ENCODE measurements around the gene MZT2B.
A peak's percentile ranks its signal among the peaks of the same experiment; 100 is the strongest.
"Not testable (repeated sequence)": the region's sequence is repeated elsewhere in the genome, so short reads cannot be mapped to it uniquely, and the experiment has no call there.

The MZT2B gene

DNA sequence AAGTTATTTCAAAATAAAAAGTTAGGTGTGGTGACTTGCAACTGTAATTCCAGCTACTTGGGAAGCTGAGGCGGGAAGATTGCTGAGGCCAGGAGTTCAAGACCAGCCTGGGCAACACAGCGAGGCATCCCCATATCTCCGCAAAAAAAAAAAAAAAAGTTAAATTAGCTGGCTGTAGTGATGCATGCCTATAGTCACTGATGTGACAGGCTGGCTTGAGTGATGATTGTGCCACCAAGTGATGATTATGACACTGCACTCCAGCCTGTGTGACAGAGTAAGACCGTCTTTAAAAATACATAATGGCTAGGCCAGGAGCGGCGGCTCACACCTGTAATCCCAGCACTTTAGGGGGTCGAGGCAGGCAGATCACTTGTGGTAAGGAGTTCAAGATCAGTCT lies 12.2 kb upstream of the MZT2B start:
- Histone ChIP-seq H3K79me2 (ENCODE audit: insufficient read depth, low read length) (no peaks in the 10 kb centered on the region), H3K9me3 (ENCODE audit: insufficient read depth, low read depth, low read length) (no peaks in the 10 kb centered on the region), H4K20me1 (ENCODE audit: insufficient read depth, low read length, poor library complexity, severe bottlenecking) (no peaks in the 10 kb centered on the region), H3K36me3 (ENCODE audit: insufficient read depth, low read length) (peaks cover 79% of the 10 kb centered on the region; the same call in 1 of the 2 replicates), H3K9ac (ENCODE audit: low read depth, low read length, poor library complexity, severe bottlenecking) (no peak overlapping the region), H3K4me2 (ENCODE audit: low read depth, low read length, poor library complexity, severe bottlenecking) (no peak overlapping the region), H3K4me3 (ENCODE audit: low read length, poor library complexity, severe bottlenecking) (no peak overlapping the region), H3F3A (ENCODE audit: low read depth) (no peaks in the 10 kb centered on the region), H2AFZ (ENCODE audit: low read length) (no peak overlapping the region), H3K27me3 (ENCODE audit: insufficient read depth, low read length, poor library complexity, severe bottlenecking) (no peaks in the 10 kb centered on the region), H3K9me2 (replicated peaks; ENCODE audit: low read depth, low read length) (no peaks in the 10 kb centered on the region), H3K4me1 (ENCODE audit: insufficient read depth, low read length, poor library complexity, severe bottlenecking) (no peaks in the 10 kb centered on the region)
- no peak for TF ChIP-seq EZH2phosphoT487 (IDR thresholded peaks at IDR 0.05; ENCODE audit: borderline replicate concordance)
- TF ChIP-seq, protein P1, sequence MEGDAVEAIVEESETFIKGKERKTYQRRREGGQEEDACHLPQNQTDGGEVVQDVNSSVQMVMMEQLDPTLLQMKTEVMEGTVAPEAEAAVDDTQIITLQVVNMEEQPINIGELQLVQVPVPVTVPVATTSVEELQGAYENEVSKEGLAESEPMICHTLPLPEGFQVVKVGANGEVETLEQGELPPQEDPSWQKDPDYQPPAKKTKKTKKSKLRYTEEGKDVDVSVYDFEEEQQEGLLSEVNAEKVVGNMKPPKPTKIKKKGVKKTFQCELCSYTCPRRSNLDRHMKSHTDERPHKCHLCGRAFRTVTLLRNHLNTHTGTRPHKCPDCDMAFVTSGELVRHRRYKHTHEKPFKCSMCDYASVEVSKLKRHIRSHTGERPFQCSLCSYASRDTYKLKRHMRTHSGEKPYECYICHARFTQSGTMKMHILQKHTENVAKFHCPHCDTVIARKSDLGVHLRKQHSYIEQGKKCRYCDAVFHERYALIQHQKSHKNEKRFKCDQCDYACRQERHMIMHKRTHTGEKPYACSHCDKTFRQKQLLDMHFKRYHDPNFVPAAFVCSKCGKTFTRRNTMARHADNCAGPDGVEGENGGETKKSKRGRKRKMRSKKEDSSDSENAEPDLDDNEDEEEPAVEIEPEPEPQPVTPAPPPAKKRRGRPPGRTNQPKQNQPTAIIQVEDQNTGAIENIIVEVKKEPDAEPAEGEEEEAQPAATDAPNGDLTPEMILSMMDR (conservative IDR thresholded peaks at IDR 0.05; ENCODE audit: low read length) = no peak

DNA sequence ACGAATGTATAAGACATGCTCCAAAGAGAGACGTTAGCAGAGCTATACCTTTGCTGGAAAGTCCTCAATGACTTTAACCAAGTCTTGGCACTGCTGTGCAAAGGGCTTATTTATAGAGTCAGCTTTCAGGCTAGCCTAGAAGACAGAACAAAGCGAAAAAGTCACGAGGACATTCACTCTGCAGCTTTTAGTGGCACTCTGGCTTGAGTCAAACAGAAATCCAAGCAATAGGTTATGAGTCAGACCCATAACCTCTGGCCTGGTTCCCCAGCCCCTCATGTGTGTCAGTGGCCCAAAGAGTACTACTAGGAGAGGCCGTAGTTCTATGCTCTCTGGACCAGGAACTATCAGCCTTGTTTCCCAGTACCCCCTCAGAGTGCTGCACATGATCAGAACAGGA lies 7.2 kb upstream of the MZT2B start:
- H3K36me3 ChIP-seq (ENCODE audit: insufficient read depth, low read length) = peaks cover 48% of the 10 kb centered on the region; the same call in 1 of the 2 replicates
- H4K20me1 ChIP-seq (ENCODE audit: insufficient read depth, low read length, poor library complexity, severe bottlenecking); H3K9me3 ChIP-seq (ENCODE audit: insufficient read depth, low read depth, low read length): not testable (repeated sequence)

DNA sequence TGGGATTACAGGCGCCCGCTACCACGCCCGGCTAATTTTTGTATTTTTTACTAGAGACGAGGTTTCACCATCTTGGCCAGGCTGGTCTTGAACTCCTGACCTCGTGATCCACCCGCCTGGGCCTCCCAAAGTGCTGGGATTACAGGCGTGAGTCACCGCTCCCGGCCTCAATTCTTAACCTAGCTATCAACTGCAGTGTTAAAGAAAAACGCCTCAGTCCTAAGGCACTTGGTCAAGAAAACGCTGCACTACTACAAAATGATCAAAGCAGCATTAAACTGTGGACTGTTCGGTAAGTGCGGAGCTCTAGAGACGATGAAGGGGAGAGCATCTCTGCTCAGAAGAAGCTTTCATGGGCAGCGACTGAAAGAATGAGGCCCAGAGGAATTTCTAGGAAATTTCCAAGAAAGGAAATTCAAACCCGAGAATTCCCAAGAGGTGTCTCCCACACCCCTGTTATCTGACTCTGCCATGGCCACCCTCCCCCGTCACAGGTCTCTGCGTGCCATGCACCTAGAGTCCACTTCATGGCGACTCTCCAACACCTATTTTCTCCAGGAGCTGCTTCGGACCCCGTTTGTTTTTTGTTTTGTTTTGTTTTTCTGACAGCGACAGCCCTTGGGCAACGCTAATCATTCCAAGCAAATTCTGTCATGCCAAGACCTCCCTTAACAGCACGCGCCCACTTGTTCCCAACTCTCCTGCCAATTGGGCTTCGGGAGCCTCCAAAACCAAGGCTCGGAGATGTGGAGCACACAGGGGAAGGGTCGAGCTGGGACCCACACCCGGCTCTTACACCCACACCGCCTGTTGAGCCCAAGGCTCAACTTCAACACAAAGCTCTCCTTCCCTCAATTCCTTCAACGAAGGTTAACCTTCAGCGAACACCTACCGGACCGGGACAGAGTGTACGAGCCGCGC lies 1.4 kb upstream of the MZT2B start:
- not testable (repeated sequence) for H3K9me2 ChIP-seq (replicated peaks; ENCODE audit: low read depth, low read length)
- peaks cover 89% of the 10 kb centered on the region for H3K79me2 ChIP-seq (ENCODE audit: insufficient read depth, low read length)

More for the DNA sequence above, 7.2 kb upstream of the MZT2B start:
- peaks cover 41% of the 10 kb centered on the region for H3K79me2 ChIP-seq (ENCODE audit: insufficient read depth, low read length)
- not testable (repeated sequence) for H3K4me3 ChIP-seq (ENCODE audit: low read length, poor library complexity, severe bottlenecking); H3F3A ChIP-seq (ENCODE audit: low read depth); H3K4me1 ChIP-seq (ENCODE audit: insufficient read depth, low read length, poor library complexity, severe bottlenecking); H3K4me2 ChIP-seq (ENCODE audit: low read depth, low read length, poor library complexity, severe bottlenecking); H3K9ac ChIP-seq (ENCODE audit: low read depth, low read length, poor library complexity, severe bottlenecking); H2AFZ ChIP-seq (ENCODE audit: low read length); H3K27me3 ChIP-seq (ENCODE audit: insufficient read depth, low read length, poor library complexity, severe bottlenecking); H3K9me2 ChIP-seq (replicated peaks; ENCODE audit: low read depth, low read length)

DNA sequence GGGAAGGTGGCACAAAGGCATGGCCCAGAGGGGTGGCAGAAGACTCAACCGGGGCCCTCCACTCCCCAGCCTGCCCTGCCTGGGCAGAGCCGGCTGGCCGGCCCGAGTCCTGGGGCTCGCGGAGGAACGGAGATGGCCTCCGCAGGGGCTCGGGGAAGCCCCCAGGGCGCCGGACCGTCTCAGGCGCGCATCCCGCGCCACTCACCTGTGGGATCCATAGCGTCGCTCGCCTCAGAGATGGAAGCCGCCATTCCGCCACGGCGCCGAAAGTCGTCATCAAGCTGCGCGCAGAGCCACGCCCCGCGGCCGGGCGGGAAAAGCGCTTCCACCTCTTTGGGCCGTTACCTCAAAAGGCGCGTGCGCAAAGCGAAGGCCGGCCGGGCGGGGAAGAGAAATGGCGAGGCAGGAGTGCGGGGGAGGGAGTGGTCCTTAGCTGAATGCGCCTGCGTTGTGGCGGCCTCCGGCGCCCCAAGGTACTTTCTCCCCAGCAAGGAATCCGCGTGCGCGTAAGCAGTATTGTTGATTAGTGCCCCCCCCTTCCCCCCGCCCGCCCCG lies 660 bp upstream of the MZT2B start, which contains the start of gene SMPD4:
Gene SMPD4, minus strand, starts transcription at position 278 of the 555 bp plus-strand sequence. CDS start 5,010 bp downstream, outside the sequence.
- H2AFZ ChIP-seq (ENCODE audit: low read length) = peak within 1 kb of the TSS; percentile 98

More for the DNA sequence above, 1.4 kb upstream of the MZT2B start:
- H3K9me3 ChIP-seq (ENCODE audit: insufficient read depth, low read depth, low read length); H3K27me3 ChIP-seq (ENCODE audit: insufficient read depth, low read length, poor library complexity, severe bottlenecking); H2AFZ ChIP-seq (ENCODE audit: low read length); H3K36me3 ChIP-seq (ENCODE audit: insufficient read depth, low read length); H3F3A ChIP-seq (ENCODE audit: low read depth): not testable (repeated sequence)
- peak overlapping the region; percentile 91 for H3K4me2 ChIP-seq (ENCODE audit: low read depth, low read length, poor library complexity, severe bottlenecking)
- H3K4me3 ChIP-seq (ENCODE audit: low read length, poor library complexity, severe bottlenecking) = peak overlapping the region; percentile 95
- peaks cover 40% of the 10 kb centered on the region for H4K20me1 ChIP-seq (ENCODE audit: insufficient read depth, low read length, poor library complexity, severe bottlenecking)
- peak overlapping the region; percentile 95 for H3K9ac ChIP-seq (ENCODE audit: low read depth, low read length, poor library complexity, severe bottlenecking)
- H3K4me1 ChIP-seq (ENCODE audit: insufficient read depth, low read length, poor library complexity, severe bottlenecking) = peaks cover 30% of the 10 kb centered on the region

DNA sequence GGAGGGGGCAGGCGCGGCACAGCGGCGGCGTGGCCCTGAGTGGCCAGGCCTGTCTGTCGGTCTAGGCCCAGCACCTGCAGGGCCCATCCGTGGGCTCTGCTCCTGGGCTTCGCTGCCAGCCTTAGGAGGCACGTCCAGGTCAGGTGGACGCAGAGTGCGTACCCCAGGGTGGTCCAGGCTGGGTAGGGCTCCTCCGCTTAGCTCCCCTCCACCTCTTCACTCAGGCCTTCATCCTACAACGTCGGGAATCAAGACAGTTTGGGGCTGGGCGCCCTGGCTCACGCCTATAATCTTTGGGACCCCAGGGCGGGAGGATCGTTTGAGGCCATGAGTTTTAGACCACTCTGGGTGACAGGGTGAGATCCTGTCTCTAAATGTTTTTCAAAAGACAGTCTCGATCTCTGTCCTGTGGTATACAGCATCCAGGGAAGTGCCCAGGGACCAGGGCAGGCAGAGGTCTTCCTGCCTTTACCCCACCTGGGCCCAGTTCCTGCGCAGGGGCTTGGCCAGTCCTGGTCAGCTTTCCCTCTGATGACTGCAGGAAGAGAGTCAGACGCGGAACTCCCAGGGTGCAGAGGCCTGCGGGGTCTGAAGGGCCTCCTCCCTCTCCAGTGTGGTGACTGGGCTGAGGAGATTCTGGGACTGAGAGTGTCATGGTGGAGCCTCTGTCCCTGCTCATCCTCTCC lies 907 bp downstream of the MZT2B start:
- not testable (repeated sequence) for H3K36me3 ChIP-seq (ENCODE audit: insufficient read depth, low read length); H2AFZ ChIP-seq (ENCODE audit: low read length); H3K9me3 ChIP-seq (ENCODE audit: insufficient read depth, low read depth, low read length); H3K27me3 ChIP-seq (ENCODE audit: insufficient read depth, low read length, poor library complexity, severe bottlenecking); H3K9me2 ChIP-seq (replicated peaks; ENCODE audit: low read depth, low read length); H3F3A ChIP-seq (ENCODE audit: low read depth)
- H3K79me2 ChIP-seq (ENCODE audit: insufficient read depth, low read length) = peaks cover 77% of the 10 kb centered on the region
- peak overlapping the region; percentile 75 for H3K4me2 ChIP-seq (ENCODE audit: low read depth, low read length, poor library complexity, severe bottlenecking)
- H4K20me1 ChIP-seq (ENCODE audit: insufficient read depth, low read length, poor library complexity, severe bottlenecking) = peaks cover 38% of the 10 kb centered on the region
- H3K4me3 ChIP-seq (ENCODE audit: low read length, poor library complexity, severe bottlenecking) = peak overlapping the region; percentile 95
- H3K4me1 ChIP-seq (ENCODE audit: insufficient read depth, low read length, poor library complexity, severe bottlenecking) = peaks cover 27% of the 10 kb centered on the region
- peak overlapping the region; percentile 95 for H3K9ac ChIP-seq (ENCODE audit: low read depth, low read length, poor library complexity, severe bottlenecking)

More for the DNA sequence above, 660 bp upstream of the MZT2B start, which contains the start of gene SMPD4:
- TF ChIP-seq, protein P1 (conservative IDR thresholded peaks at IDR 0.05; ENCODE audit: low read length) = no peak
- no peak for TF ChIP-seq EZH2phosphoT487 (IDR thresholded peaks at IDR 0.05; ENCODE audit: borderline replicate concordance)
- Histone ChIP-seq H4K20me1 (ENCODE audit: insufficient read depth, low read length, poor library complexity, severe bottlenecking) (peaks cover 43% of the 10 kb centered on the region), H3K79me2 (ENCODE audit: insufficient read depth, low read length) (peaks cover 91% of the 10 kb centered on the region), H3K36me3 (ENCODE audit: insufficient read depth, low read length) (no peaks in the 10 kb centered on the region), H3K9ac (ENCODE audit: low read depth, low read length, poor library complexity, severe bottlenecking) (peak within 1 kb of the TSS; percentile 95), H3K4me1 (ENCODE audit: insufficient read depth, low read length, poor library complexity, severe bottlenecking) (peaks cover 30% of the 10 kb centered on the region), H3F3A (ENCODE audit: low read depth) (no peaks in the 10 kb centered on the region), H3K4me2 (ENCODE audit: low read depth, low read length, poor library complexity, severe bottlenecking) (peak within 1 kb of the TSS; percentile 91), H3K9me2 (replicated peaks; ENCODE audit: low read depth, low read length) (no peaks in the 10 kb centered on the region), H3K9me3 (ENCODE audit: insufficient read depth, low read depth, low read length) (no peaks in the 10 kb centered on the region), H3K27me3 (ENCODE audit: insufficient read depth, low read length, poor library complexity, severe bottlenecking) (no peaks in the 10 kb centered on the region), H3K4me3 (ENCODE audit: low read length, poor library complexity, severe bottlenecking) (peak within 1 kb of the TSS; percentile 95)
